NCI-H2196 treated with DMSO at 0.1 percent for 48 hours (cell line): Measurements from ENCODE around the gene BHLHA15.

Experiments used
- DNase-seq: peaks from one replicate; lab custom pipeline; 2025; ENCODE audit not compliant: unreplicated experiment; lab: John Stamatoyannopoulos, UW

The BHLHA15 gene

GRCh38 chr7:98211221-98211675 is at the start of gene BHLHA15:
Gene BHLHA15, plus strand, starts transcription at chr7:98211439. Its CDS starts 871 bp downstream, at chr7:98212310.
- DNase-seq: peak; percentile 39

- DNase-seq: no peak
Observed at GRCh38 chr7:98162758-98163157, 48.5 kb upstream of the BHLHA15 start.

- DNase-seq: no peak
Observed at GRCh38 chr7:98163269-98163668, 48.0 kb upstream of the BHLHA15 start.

- DNase-seq: no peak
Observed at GRCh38 chr7:98163704-98164494, 47.3 kb upstream of the BHLHA15 start.

- DNase-seq: peak; percentile 27
Observed at GRCh38 chr7:98165827-98166667, 45.2 kb upstream of the BHLHA15 start.

GRCh38 chr7:98166668-98166970 is 44.6 kb upstream of the BHLHA15 start:
- no peak for DNase-seq

- no peak for DNase-seq
Observed at GRCh38 chr7:98167653-98168052, 43.6 kb upstream of the BHLHA15 start.

GRCh38 chr7:98168181-98168903 is 42.9 kb upstream of the BHLHA15 start:
- DNase-seq: peak; percentile 38

GRCh38 chr7:98168904-98169621 is 42.2 kb upstream of the BHLHA15 start:
- DNase-seq: no peak

- DNase-seq: no peak
Observed at GRCh38 chr7:98170966-98171365, 40.3 kb upstream of the BHLHA15 start.

- no peak for DNase-seq
Observed at GRCh38 chr7:98171449-98171848, 39.8 kb upstream of the BHLHA15 start.

GRCh38 chr7:98174334-98175259 is 36.6 kb upstream of the BHLHA15 start:
- no peak for DNase-seq

- no peak for DNase-seq
Observed at GRCh38 chr7:98175260-98175940, 35.8 kb upstream of the BHLHA15 start.

- no peak for DNase-seq
Observed at GRCh38 chr7:98177553-98177952, 33.7 kb upstream of the BHLHA15 start.

GRCh38 chr7:98178321-98178720 is 32.9 kb upstream of the BHLHA15 start:
- no peak for DNase-seq

- DNase-seq: no peak
Observed at GRCh38 chr7:98178762-98179490, 32.3 kb upstream of the BHLHA15 start.

- DNase-seq: no peak
Observed at GRCh38 chr7:98180751-98181150, 30.5 kb upstream of the BHLHA15 start.

GRCh38 chr7:98185101-98185500 is 26.1 kb upstream of the BHLHA15 start:
- no peak for DNase-seq
